IMR-90 (cell line): ENCODE results near the gene UBL4B. TPM values are rescaled to one million over a fixed set of nuclear protein-coding genes. Genes with fewer than 3 reads are reported as not detected.

Experiments used
- ATAC-seq: fragments of 200-7000 bp; cut with Tn5 transposase; 2 replicates; pipeline ENCODE4 v1.9.1; 2020; ENCODE audit warnings: low read depth, mild to moderate bottlenecking, moderate library complexity
- BruUV-seq: library from RNA; stranded (reverse); fragments of 400-500 nt; replicated peaks from 2 replicates; lab custom pipeline; 2021; lab: Mats Ljungman, UMichigan
- CTCF ChIA-PET: fragments of 300-600 bp; formaldehyde crosslinking; extraction: SDS; loops from one replicate; lab custom pipeline; 2021; ENCODE audit warnings: antibody characterized with exemption; lab: Yijun Ruan, JAX
- POLR2A ChIA-PET: fragments of 300-600 bp; sonication (Branson Sonifier 250); formaldehyde crosslinking; loops from one replicate; lab custom pipeline; 2022; ENCODE audit warnings: antibody characterized with exemption; ENCODE audit not compliant: unreplicated experiment; lab: Charles Lee
- DNase-seq: peaks from one replicate; pipeline ENCODE4 v3.0.0; 2013
- H2AFZ ChIP-seq: replicated peaks from 2 replicates; pipeline ENCODE3; 2013; ENCODE audit warnings: low read length, mild to moderate bottlenecking; ENCODE audit not compliant: poor library complexity
- H2AK5ac ChIP-seq: 2 replicates; pipeline ENCODE4 v1.6.1; 2013; ENCODE audit warnings: low read depth, low read length, inconsistent platforms
- H2AK9ac ChIP-seq: replicated peaks from 2 replicates; pipeline ENCODE3; 2013; ENCODE audit warnings: mild to moderate bottlenecking, low read depth, low read length, moderate library complexity; ENCODE audit not compliant: poor library complexity
- H2BK120ac ChIP-seq: 2 replicates; pipeline ENCODE4 v1.6.1; 2013; ENCODE audit warnings: low read depth, low read length, inconsistent platforms
- H2BK15ac ChIP-seq: 3 replicates; pipeline ENCODE4 v1.6.1; 2013; ENCODE audit warnings: low read depth, low read length, inconsistent platforms
- H2BK20ac ChIP-seq: 2 replicates; pipeline ENCODE4 v1.6.1; 2013; ENCODE audit warnings: low read depth, mild to moderate bottlenecking, inconsistent platforms, low read length, moderate library complexity
- H2BK5ac ChIP-seq: 2 replicates; pipeline ENCODE4 v1.6.1; 2013; ENCODE audit warnings: mild to moderate bottlenecking, low read depth, low read length, inconsistent platforms; ENCODE audit not compliant: poor library complexity, severe bottlenecking
- H3K14ac ChIP-seq: replicated peaks from 2 replicates; pipeline ENCODE4 v1.6.1; 2013; ENCODE audit warnings: low read depth, low read length, inconsistent platforms
- H3K18ac ChIP-seq: 2 replicates; pipeline ENCODE4 v1.6.1; 2013; ENCODE audit warnings: low read depth, low read length, control low read depth
- H3K23ac ChIP-seq: 2 replicates; pipeline ENCODE4 v1.6.1; 2013; ENCODE audit warnings: low read depth, low read length, inconsistent platforms
- H3K27ac ChIP-seq: 2 replicates; pipeline ENCODE4 v1.5.1; 2013; ENCODE audit warnings: mild to moderate bottlenecking, control low read depth, low read length; ENCODE audit not compliant: insufficient read depth
- H3K27me3 ChIP-seq: 2 replicates; pipeline ENCODE4 v1.6.1; 2013; ENCODE audit warnings: low read length; ENCODE audit not compliant: control insufficient read depth, insufficient read depth
- H3K36me3 ChIP-seq: 2 replicates; pipeline ENCODE4 v1.6.1; 2013; ENCODE audit warnings: low read length, mixed read lengths; ENCODE audit not compliant: control insufficient read depth, insufficient read depth
- H3K4ac ChIP-seq: 2 replicates; pipeline ENCODE4 v1.6.1; 2013; ENCODE audit warnings: low read depth, low read length, inconsistent platforms
- H3K4me1 ChIP-seq: 2 replicates; pipeline ENCODE4 v1.6.1; 2013; ENCODE audit warnings: low read length, mixed read lengths; ENCODE audit not compliant: control insufficient read depth, insufficient read depth
- H3K4me2 ChIP-seq: 2 replicates; pipeline ENCODE4 v1.6.1; 2013; ENCODE audit warnings: low read depth, mild to moderate bottlenecking, control low read depth, low read length, moderate library complexity
- H3K4me3 ChIP-seq: 2 replicates; pipeline ENCODE4 v1.5.1; 2013; ENCODE audit warnings: low read depth, mild to moderate bottlenecking, control low read depth, low read length, moderate library complexity; ENCODE audit not compliant: insufficient read depth
- H3K56ac ChIP-seq: 2 replicates; pipeline ENCODE4 v1.6.1; 2013; ENCODE audit warnings: low read length, inconsistent platforms; ENCODE audit not compliant: insufficient read depth; ENCODE audit errors: extremely low read depth
- H3K79me1 ChIP-seq, 2 experiments: 2 replicates each; pipeline ENCODE4 v1.6.1; 2013; ENCODE audit warnings: low read length in 2 of 2, inconsistent platforms in 1 of 2, low read depth in 1 of 2
- H3K9ac ChIP-seq: 2 replicates; pipeline ENCODE4 v1.6.1; 2013; ENCODE audit warnings: low read depth, low read length, control low read depth
- H3K9me1 ChIP-seq: 2 replicates; pipeline ENCODE4 v1.6.1; 2013; ENCODE audit warnings: low read length, inconsistent platforms; ENCODE audit not compliant: insufficient read depth
- H3K9me3 ChIP-seq: 2 replicates; pipeline ENCODE4 v1.6.1; 2013; ENCODE audit warnings: low read length; ENCODE audit not compliant: control insufficient read depth, insufficient read depth
- H4K20me1 ChIP-seq: 2 replicates; pipeline ENCODE4 v1.6.1; 2013; ENCODE audit warnings: low read length, inconsistent platforms; ENCODE audit not compliant: insufficient read depth
- H4K5ac ChIP-seq: 2 replicates; pipeline ENCODE4 v1.6.1; 2013; ENCODE audit warnings: mild to moderate bottlenecking, low read depth, low read length, control low read depth
- H4K8ac ChIP-seq, 2 experiments: 2 replicates each; pipeline ENCODE4 v1.6.1; 2013; ENCODE audit warnings: low read depth in 2 of 2, low read length in 2 of 2, control low read depth in 1 of 2, inconsistent platforms in 1 of 2
- H4K91ac ChIP-seq: 2 replicates; pipeline ENCODE4 v1.6.1; 2013; ENCODE audit warnings: low read depth, low read length, inconsistent platforms; ENCODE audit not compliant: insufficient read depth
- CEBPB ChIP-seq: IDR thresholded peaks from 2 replicates; pipeline ENCODE4 v1.6.1; 2012; ENCODE audit warnings: low read depth, low read length, improper control_type of control experiment
- MAFK ChIP-seq: IDR thresholded peaks from 2 replicates; pipeline ENCODE4 v1.6.1; 2012; ENCODE audit warnings: low read depth, low read length, improper control_type of control experiment
- SMC3 ChIP-seq: fragments of 150-350 bp; IDR thresholded peaks from 2 replicates; pipeline ENCODE4 v1.6.1; 2016; ENCODE audit warnings: low read depth, mild to moderate bottlenecking, antibody characterized with exemption, low read length, moderate library complexity
- USF2 ChIP-seq: fragments of 150-350 bp; IDR thresholded peaks from 2 replicates; pipeline ENCODE4 v1.6.1; 2017; ENCODE audit warnings: mild to moderate bottlenecking, antibody characterized with exemption, low read length, low read depth
- WGBS, 2 experiments: methylation state at CpG; one replicate each; pipeline versions ENCODE4 v1.1.5 to v1.1.7; 2013; ENCODE audit warnings: missing lambda C conversion rate in 2 of 2; ENCODE audit not compliant: insufficient read length in 1 of 2; ENCODE audit errors: extremely low coverage in 2 of 2; 5-methylcytosine and 5-hydroxymethylcytosine counted together
- dilution Hi-C: fragments of 300-500 bp; cut with HindIII; formaldehyde crosslinking; loops from one replicate; pipeline ENCODE4 v1.14.3; 2018; ENCODE audit warnings: low sequenced_read_pairs; ENCODE audit not compliant: unreplicated experiment
- in situ Hi-C: fragments of 300-500 bp; cut with MboI; formaldehyde crosslinking; loops from 3 replicates; pipeline ENCODE4 v1.14.3; 2019; ENCODE audit warnings: low sequenced_read_pairs, inconsistent platforms, mixed read lengths
- intact Hi-C: fragments of 100-400 bp; cut with micrococcal nuclease; formaldehyde crosslinking; loops from 2 replicates; pipeline ENCODE4 v1.10.0; 2022
- polyA plus RNA-seq, 3 experiments: library from polyadenylated mRNA; depleted of rRNA; stranded (reverse); fragments of >200 nt; gene quantifications; 2 replicates each; pipeline ENCODE4 v1.2.3, GENCODE V29; 2012; ENCODE audit warnings: low replicate concordance in 1 of 3
- total RNA-seq: library from RNA; depleted of rRNA; stranded (reverse); fragments of >200 nt; gene quantifications from 2 replicates; pipeline ENCODE4 v1.2.3, GENCODE V29; 2012

The UBL4B gene
- total and polyA plus RNA-seq, 2 of the 4 experiments (the other 2 are of a cell fraction): not detected

GRCh38 chr1:110070671-110071242 is 41.5 kb upstream of the UBL4B start, which contains the start of gene ALX3:
Gene ALX3 (minus strand): TSS chr1:110070672. CDS start chr1:110070612, 60 bp downstream.
- Histone ChIP-seq H2BK15ac (no peak within 1 kb of the TSS), H3K9me1 (no peaks in the 10 kb centered on the region), H3K27me3 (peaks cover 91% of the 10 kb centered on the region), H3K36me3 (no peaks in the 10 kb centered on the region), H3K4me2 (no peak within 1 kb of the TSS), H4K5ac (no peak within 1 kb of the TSS), H4K20me1 (peaks cover 21% of the 10 kb centered on the region; the same call in 1 of the 2 replicates), H3K4me3 (no peak within 1 kb of the TSS), H3K9ac (no peak within 1 kb of the TSS), H2AK9ac (no peak within 1 kb of the TSS), H2BK5ac (no peak within 1 kb of the TSS), H2BK20ac (no peak within 1 kb of the TSS), H3K23ac (no peak within 1 kb of the TSS), H3K9me3 (peaks cover 24% of the 10 kb centered on the region), H4K8ac (no peak within 1 kb of the TSS), H3K56ac (no peak within 1 kb of the TSS), H2BK120ac (no peak within 1 kb of the TSS), H3K18ac (no peak within 1 kb of the TSS), H3K79me1 (no peaks in the 10 kb centered on the region), H3K27ac (no peak within 1 kb of the TSS), H2AK5ac (no peak within 1 kb of the TSS), H3K14ac (no peak within 1 kb of the TSS), H3K4me1 (no peaks in the 10 kb centered on the region; the same call in 1 of the 2 replicates), H3K4ac (no peak within 1 kb of the TSS), H2AFZ (peak within 1 kb of the TSS; percentile 28), H4K91ac (no peak within 1 kb of the TSS)
- BruUV-seq: no TSS peak
- intact Hi-C loops: no loop called here
- in situ Hi-C loops: no loop called here
- ChIA-PET CTCF (no interaction called here), POLR2A (no interaction called here)
- DNase-seq (no peak), ATAC-seq (no peak)
- dilution Hi-C loops: no loop called here
- 3% methylated on average over 6 of the region's 27 CpGs; no CpG with 5 or more reads in 1 of the 2 experiments for WGBS, 2 experiments
- TF ChIP-seq MAFK (peak; percentile 54; the same call in 1 of the 2 replicates), SMC3 (no peak), USF2 (no peak), CEBPB (no peak)
